ENCODE measurements around the gene GPRC6A.

The GPRC6A gene, protein sequence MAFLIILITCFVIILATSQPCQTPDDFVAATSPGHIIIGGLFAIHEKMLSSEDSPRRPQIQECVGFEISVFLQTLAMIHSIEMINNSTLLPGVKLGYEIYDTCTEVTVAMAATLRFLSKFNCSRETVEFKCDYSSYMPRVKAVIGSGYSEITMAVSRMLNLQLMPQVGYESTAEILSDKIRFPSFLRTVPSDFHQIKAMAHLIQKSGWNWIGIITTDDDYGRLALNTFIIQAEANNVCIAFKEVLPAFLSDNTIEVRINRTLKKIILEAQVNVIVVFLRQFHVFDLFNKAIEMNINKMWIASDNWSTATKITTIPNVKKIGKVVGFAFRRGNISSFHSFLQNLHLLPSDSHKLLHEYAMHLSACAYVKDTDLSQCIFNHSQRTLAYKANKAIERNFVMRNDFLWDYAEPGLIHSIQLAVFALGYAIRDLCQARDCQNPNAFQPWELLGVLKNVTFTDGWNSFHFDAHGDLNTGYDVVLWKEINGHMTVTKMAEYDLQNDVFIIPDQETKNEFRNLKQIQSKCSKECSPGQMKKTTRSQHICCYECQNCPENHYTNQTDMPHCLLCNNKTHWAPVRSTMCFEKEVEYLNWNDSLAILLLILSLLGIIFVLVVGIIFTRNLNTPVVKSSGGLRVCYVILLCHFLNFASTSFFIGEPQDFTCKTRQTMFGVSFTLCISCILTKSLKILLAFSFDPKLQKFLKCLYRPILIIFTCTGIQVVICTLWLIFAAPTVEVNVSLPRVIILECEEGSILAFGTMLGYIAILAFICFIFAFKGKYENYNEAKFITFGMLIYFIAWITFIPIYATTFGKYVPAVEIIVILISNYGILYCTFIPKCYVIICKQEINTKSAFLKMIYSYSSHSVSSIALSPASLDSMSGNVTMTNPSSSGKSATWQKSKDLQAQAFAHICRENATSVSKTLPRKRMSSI

DNA sequence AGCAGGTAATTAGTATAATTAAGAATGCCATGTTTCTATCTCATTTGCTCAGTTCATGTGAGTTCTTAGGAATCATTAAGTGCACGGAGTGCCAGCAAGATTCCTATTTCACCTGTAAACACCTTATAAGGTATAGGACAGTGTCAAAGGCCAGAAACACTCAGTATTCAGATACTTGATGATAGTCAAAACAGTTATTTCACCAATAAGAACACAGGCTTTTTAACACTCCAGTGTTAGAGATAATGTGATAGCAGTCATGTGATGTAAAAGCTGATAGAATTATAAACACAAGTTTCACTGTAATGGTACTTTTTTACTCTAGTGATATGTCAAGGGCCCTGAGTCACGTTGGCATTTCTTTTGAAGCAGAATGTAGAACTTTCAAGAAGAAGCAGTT lies at the start of gene GPRC6A:
TSS of gene GPRC6A (minus strand) at position 101 of the 400 bp plus-strand sequence. CDS start at position 31, 70 bp downstream.
- DNase-seq (ENCODE audit: low read depth) = no peak
- TF ChIP-seq, protein P1, sequence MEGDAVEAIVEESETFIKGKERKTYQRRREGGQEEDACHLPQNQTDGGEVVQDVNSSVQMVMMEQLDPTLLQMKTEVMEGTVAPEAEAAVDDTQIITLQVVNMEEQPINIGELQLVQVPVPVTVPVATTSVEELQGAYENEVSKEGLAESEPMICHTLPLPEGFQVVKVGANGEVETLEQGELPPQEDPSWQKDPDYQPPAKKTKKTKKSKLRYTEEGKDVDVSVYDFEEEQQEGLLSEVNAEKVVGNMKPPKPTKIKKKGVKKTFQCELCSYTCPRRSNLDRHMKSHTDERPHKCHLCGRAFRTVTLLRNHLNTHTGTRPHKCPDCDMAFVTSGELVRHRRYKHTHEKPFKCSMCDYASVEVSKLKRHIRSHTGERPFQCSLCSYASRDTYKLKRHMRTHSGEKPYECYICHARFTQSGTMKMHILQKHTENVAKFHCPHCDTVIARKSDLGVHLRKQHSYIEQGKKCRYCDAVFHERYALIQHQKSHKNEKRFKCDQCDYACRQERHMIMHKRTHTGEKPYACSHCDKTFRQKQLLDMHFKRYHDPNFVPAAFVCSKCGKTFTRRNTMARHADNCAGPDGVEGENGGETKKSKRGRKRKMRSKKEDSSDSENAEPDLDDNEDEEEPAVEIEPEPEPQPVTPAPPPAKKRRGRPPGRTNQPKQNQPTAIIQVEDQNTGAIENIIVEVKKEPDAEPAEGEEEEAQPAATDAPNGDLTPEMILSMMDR (IDR thresholded peaks at IDR 0.05; ENCODE audit: low read depth, low read length, missing control alignments) = no peak
- in situ Hi-C loops (cut with HindIII; ENCODE audit: low sequenced_read_pairs) = no loop called here
- no peak within 1 kb of the TSS for H3K4me3 ChIP-seq (ENCODE audit: low read depth, low read length)

DNA sequence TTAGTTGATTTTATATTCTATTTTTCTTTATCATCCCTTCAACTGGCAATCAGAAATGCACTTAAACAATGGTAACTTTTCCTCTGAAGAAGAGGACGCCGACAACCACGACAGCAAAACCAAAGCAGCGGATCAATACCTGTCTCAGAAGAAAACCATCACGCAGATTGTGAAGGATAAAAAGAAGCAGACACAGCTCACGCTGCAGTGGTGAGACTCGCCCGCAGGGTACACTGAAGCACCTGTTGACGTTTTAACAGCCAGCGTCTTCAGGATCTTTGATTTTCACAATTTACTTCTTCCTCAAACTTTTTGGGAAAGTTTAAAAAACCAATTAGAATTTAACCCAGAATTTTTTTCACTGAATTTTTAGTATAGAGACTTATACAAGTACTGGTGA lies 48.9 kb upstream of the GPRC6A start:
- in situ Hi-C loops (cut with HindIII; ENCODE audit: low sequenced_read_pairs) = no loop called here
- TF ChIP-seq, protein P1 (IDR thresholded peaks at IDR 0.05; ENCODE audit: low read depth, low read length, missing control alignments) = no peak
- DNase-seq (ENCODE audit: low read depth) = no peak
- H3K4me3 ChIP-seq (ENCODE audit: low read depth, low read length) = no peak overlapping the region

DNA sequence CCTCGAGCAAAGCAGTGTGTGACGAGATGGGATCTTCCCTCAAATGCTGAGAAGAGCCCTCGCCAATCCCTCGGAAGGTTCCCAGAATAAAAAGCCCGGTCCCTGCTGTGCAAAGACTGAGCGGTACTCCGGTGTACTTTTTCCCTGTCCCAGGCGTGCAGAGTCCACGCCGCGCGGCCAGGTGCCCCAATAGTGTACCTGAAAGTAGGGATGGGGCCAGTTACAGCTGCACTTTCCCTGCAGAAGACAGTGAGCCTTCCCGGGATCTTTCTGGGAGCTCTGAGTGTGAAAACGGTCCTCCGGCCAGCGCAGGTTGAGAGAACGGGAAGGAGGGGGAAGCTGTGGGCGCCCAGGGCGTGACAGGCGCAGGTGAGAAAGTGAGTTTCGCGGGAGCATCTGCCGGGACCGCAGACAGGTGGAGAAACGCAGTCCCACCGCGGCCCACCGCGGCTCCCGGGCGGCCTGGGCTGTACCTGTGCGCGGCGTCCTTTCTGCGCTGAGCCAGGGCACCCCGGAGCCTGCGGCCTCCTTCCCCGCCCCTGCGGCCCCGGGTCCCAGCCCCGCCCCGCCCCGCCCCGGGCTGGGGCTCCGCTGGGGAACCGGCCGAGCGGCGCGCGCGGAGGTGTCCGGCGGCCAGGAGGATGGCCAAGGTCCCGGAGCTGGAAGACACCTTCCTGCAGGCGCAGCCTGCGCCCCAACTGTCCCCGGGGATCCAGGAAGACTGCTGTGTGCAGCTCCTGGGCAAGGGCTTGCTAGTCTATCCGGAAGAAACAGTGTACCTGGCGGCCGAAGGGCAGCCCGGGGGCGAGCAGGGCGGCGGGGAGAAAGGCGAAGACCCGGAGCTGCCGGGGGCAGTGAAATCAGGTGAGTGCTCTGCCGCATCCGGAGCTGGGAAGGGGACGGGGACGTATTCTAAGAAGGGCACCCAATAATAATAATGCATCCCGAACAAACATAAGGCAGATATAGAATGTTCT lies 48.0 kb upstream of the GPRC6A start, which contains the start of gene RFX6:
TSS of gene RFX6 (plus strand) at position 608 of the 977 bp plus-strand sequence. CDS start at position 642, 34 bp downstream.
- H3K4me3 ChIP-seq (ENCODE audit: low read depth, low read length) = peak within 1 kb of the TSS; percentile 25
- in situ Hi-C loops (cut with HindIII; ENCODE audit: low sequenced_read_pairs) = no loop called here
- TF ChIP-seq, protein P1 (IDR thresholded peaks at IDR 0.05; ENCODE audit: low read depth, low read length, missing control alignments) = no peak
- DNase-seq (ENCODE audit: low read depth) = no peak

- in situ Hi-C loops (cut with HindIII; ENCODE audit: low sequenced_read_pairs) = no loop called here
Measured at GRCh38 chr6:116876107-116876506, 47.2 kb upstream of the GPRC6A start.

GRCh38 chr6:116872771-116873170 lies 43.9 kb upstream of the GPRC6A start:
- TF ChIP-seq, protein P1 (IDR thresholded peaks at IDR 0.05; ENCODE audit: low read depth, low read length, missing control alignments) = no peak
- in situ Hi-C loops (cut with HindIII; ENCODE audit: low sequenced_read_pairs) = no loop called here
- no peak overlapping the region for H3K4me3 ChIP-seq (ENCODE audit: low read depth, low read length)
- DNase-seq (ENCODE audit: low read depth) = no peak

More at GRCh38 chr6:116876107-116876506, 47.2 kb upstream of the GPRC6A start:
- H3K4me3 ChIP-seq (ENCODE audit: low read depth, low read length) = no peak overlapping the region
- no peak for DNase-seq (ENCODE audit: low read depth)
- TF ChIP-seq, protein P1 (IDR thresholded peaks at IDR 0.05; ENCODE audit: low read depth, low read length, missing control alignments) = no peak

All from astrocyte of the cerebellum (primary cell).